GM23338 (cell line): ENCODE measurements around the gene SUPT5H. TPM values are rescaled to one million over a fixed set of nuclear protein-coding genes. Genes with fewer than 3 reads are reported as not detected.

Experiments used
- ATAC-seq: fragments of 200-7000 bp; cut with Tn5 transposase; 3 replicates; pipeline ENCODE4 v1.9.1; 2020
- DNase-seq: peaks from one replicate; pipeline ENCODE4 v3.0.0-alpha.2; 2015; ENCODE audit warnings: low spot score
- H2AFZ ChIP-seq: fragments of 200-600 bp; sonication (generic); 2 replicates; pipeline ENCODE4 v1.8.0; 2016; ENCODE audit warnings: antibody characterized with exemption, mild to moderate bottlenecking, moderate library complexity
- H3F3A ChIP-seq: fragments of 200-600 bp; sonication (generic); replicated peaks from 2 replicates; pipeline ENCODE4 v1.8.0; 2017; ENCODE audit warnings: antibody characterized with exemption, mixed run types, low read depth
- H3K27ac ChIP-seq: fragments of 200-600 bp; sonication (generic); 2 replicates; pipeline ENCODE4 v1.6.1; 2016; ENCODE audit warnings: low read depth
- H3K27me3 ChIP-seq: fragments of 200-600 bp; sonication (generic); 2 replicates; pipeline ENCODE4 v1.8.0; 2016; ENCODE audit warnings: mild to moderate bottlenecking, mixed run types, moderate library complexity; ENCODE audit not compliant: insufficient read depth
- H3K36me3 ChIP-seq: fragments of 200-600 bp; sonication (generic); 2 replicates; pipeline ENCODE4 v1.8.0; 2016; ENCODE audit warnings: mild to moderate bottlenecking; ENCODE audit not compliant: insufficient read depth
- H3K4me1 ChIP-seq: fragments of 200-600 bp; sonication (generic); 2 replicates; pipeline ENCODE4 v1.8.0; 2016; ENCODE audit warnings: mild to moderate bottlenecking, moderate library complexity; ENCODE audit not compliant: insufficient read depth
- H3K4me2 ChIP-seq: fragments of 200-600 bp; sonication (generic); 2 replicates; pipeline ENCODE4 v1.7.1; 2017; ENCODE audit warnings: mixed run types
- H3K4me3 ChIP-seq: fragments of 200-600 bp; sonication (generic); 2 replicates; pipeline ENCODE4 v1.6.1; 2016; ENCODE audit warnings: mixed run types
- H3K79me2 ChIP-seq: fragments of 200-600 bp; sonication (generic); replicated peaks from 2 replicates; pipeline ENCODE4 v1.8.0; 2017; ENCODE audit warnings: mild to moderate bottlenecking; ENCODE audit not compliant: insufficient read depth
- H3K9me2 ChIP-seq: fragments of 200-600 bp; sonication (generic); 2 replicates; pipeline ENCODE4 v1.8.0; 2017; ENCODE audit not compliant: insufficient read depth
- H4K20me1 ChIP-seq: fragments of 200-600 bp; sonication (generic); replicated peaks from 2 replicates; pipeline ENCODE4 v1.8.0; 2017; ENCODE audit warnings: mild to moderate bottlenecking; ENCODE audit not compliant: insufficient read depth
- H3K27ac Mint-ChIP-seq: 2 replicates; pipeline ENCODE4 v1.8.0; 2020; ENCODE audit warnings: inconsistent platforms, mild to moderate bottlenecking, moderate library complexity, mixed read lengths
- H3K27me3 Mint-ChIP-seq: 3 replicates; pipeline ENCODE4 v1.8.0; 2022; ENCODE audit warnings: low read depth, mild to moderate bottlenecking, moderate library complexity, mixed read lengths, inconsistent platforms; ENCODE audit not compliant: insufficient read depth, poor library complexity
- H3K36me3 Mint-ChIP-seq: 3 replicates; pipeline ENCODE4 v1.8.0; 2021; ENCODE audit warnings: low read depth, mild to moderate bottlenecking, inconsistent platforms, moderate library complexity, mixed read lengths
- H3K4me1 Mint-ChIP-seq: 3 replicates; pipeline ENCODE4 v1.8.0; 2020; ENCODE audit warnings: mild to moderate bottlenecking, inconsistent platforms, mixed read lengths
- H3K4me3 Mint-ChIP-seq: 3 replicates; pipeline ENCODE4 v1.8.0; 2021; ENCODE audit warnings: moderate library complexity, mild to moderate bottlenecking, inconsistent platforms, mixed read lengths
- H3K9me3 Mint-ChIP-seq: 3 replicates; pipeline ENCODE4 v1.8.0; 2020; ENCODE audit warnings: moderate library complexity, mild to moderate bottlenecking, inconsistent platforms, mixed read lengths
- CREB1 ChIP-seq: fragments of 250-450 bp; sonication (Bioruptor Pico); IDR thresholded peaks from 2 replicates; pipeline ENCODE4 v1.5.0; 2020; ENCODE audit warnings: low read depth, mild to moderate bottlenecking, moderate library complexity
- EZH2 ChIP-seq: fragments of 200-600 bp; sonication (generic); IDR thresholded peaks from one replicate; pipeline ENCODE4 v1.8.0; 2017; ENCODE audit warnings: antibody characterized with exemption, mild to moderate bottlenecking, low read depth; ENCODE audit not compliant: unreplicated experiment
- JUNB ChIP-seq: IDR thresholded peaks from one replicate; pipeline ENCODE4 v1.6.1; 2016; ENCODE audit warnings: antibody characterized with exemption; ENCODE audit not compliant: unreplicated experiment
- NANOG ChIP-seq: IDR thresholded peaks from 2 replicates; pipeline ENCODE4 v1.6.1; 2016; ENCODE audit warnings: antibody characterized with exemption, borderline replicate concordance
- POLR2AphosphoS5 ChIP-seq: IDR thresholded peaks from 2 replicates; pipeline ENCODE4 v1.6.1; 2016; ENCODE audit warnings: antibody characterized with exemption, low read depth
- ZNF114 ChIP-seq: fragments of 250-450 bp; sonication (Bioruptor Pico); IDR thresholded peaks from 2 replicates; pipeline ENCODE4 v1.5.0; 2020; ENCODE audit warnings: mild to moderate bottlenecking, moderate library complexity
- ZNF462 ChIP-seq: fragments of 250-450 bp; sonication (Bioruptor Pico); IDR thresholded peaks from 2 replicates; pipeline ENCODE4 v1.5.0; 2020; ENCODE audit warnings: mild to moderate bottlenecking, moderate library complexity
- polyA plus RNA-seq: library from polyadenylated mRNA; unstranded; fragments of >200 nt; fragmentation: Nextera tagmentation; extraction: Ambion mirVana; gene quantifications from 2 replicates; pipeline ENCODE4 v1.2.1, GENCODE V29; 2016
- total RNA-seq: library from RNA; depleted of rRNA; stranded (reverse); fragments of >200 nt; shearing (Covaris generic); gene quantifications from 2 replicates; pipeline ENCODE4 v1.2.3, GENCODE V29; 2014

Gene SUPT5H
- total and polyA plus RNA-seq, 2 experiments from 2014 or later, result 108 to 150 TPM

- Histone ChIP-seq H3K4me2 (peak overlapping the region; percentile 91), H3F3A (peaks cover 41% of the 10 kb centered on the region), H3K4me1 (peaks cover 55% of the 10 kb centered on the region), H3K9me2 (no peaks in the 10 kb centered on the region), H3K27me3 (no peaks in the 10 kb centered on the region), H3K4me3 (peak overlapping the region; percentile 99), H3K36me3 (no peaks in the 10 kb centered on the region), H3K27ac (peak overlapping the region; percentile 96), H2AFZ (no peak overlapping the region), H3K79me2 (peaks cover 23% of the 10 kb centered on the region), H4K20me1 (peaks cover 4% of the 10 kb centered on the region; the same call in 1 of the 2 replicates)
- H3K4me3 Mint-ChIP-seq, result peak overlapping the region; percentile 94
- peaks cover 17% of the 10 kb centered on the region; the same call in 2 of the 3 replicates for H3K36me3 Mint-ChIP-seq
- peaks cover 50% of the 10 kb centered on the region for H3K27me3 Mint-ChIP-seq
- no peak for TF ChIP-seq ZNF114 (CRISPR knock-in tag)
- no peak for TF ChIP-seq CREB1
- no peak for TF ChIP-seq NANOG
- TF ChIP-seq EZH2, result no peak
- TF ChIP-seq ZNF462, result no peak
- no peak for TF ChIP-seq POLR2AphosphoS5
- no peak for TF ChIP-seq JUNB
- H3K27ac Mint-ChIP-seq, result peak overlapping the region; percentile 92
- DNase-seq (no peak), ATAC-seq (no peak)
- H3K9me3 Mint-ChIP-seq, result peaks cover 4% of the 10 kb centered on the region; the same call in 2 of the 3 replicates
- H3K4me1 Mint-ChIP-seq, result peaks cover 52% of the 10 kb centered on the region
These were observed 38.0 kb upstream of the SUPT5H start for GRCh38 chr19:39407410-39407659.
